DMS153 (cell line): ENCODE measurements around the gene FAHD1.
"Not testable (repeated sequence)": the region's sequence is repeated elsewhere in the genome, so short reads cannot be mapped to it uniquely, and the experiment has no call there.

ENCODE experiments used
- DNase-seq: peaks from one replicate; lab custom pipeline; 2025; lab: John Stamatoyannopoulos, UW

The FAHD1 gene

GRCh38 chr16:1789643-1790045 is 37.4 kb upstream of the FAHD1 start:
- DNase-seq = no peak

DNA sequence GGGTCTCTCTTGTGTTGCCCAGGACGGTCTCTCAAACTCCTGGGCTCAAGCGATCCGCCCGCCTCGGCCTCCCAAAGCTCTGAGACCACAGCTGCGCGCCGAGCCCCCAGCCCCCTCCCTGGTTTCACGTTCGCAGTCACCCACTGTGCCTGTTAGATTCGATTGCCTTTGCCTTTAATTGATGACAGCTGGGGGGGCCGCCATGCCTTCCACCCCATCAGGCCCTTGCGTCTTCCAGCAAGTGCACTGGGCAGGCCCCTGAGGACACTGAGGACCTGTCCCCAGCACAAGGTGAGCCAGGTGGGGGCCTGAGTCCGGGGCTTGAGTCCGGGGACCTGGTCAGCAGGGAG is 36.8 kb upstream of the FAHD1 start:
- no peak for DNase-seq

DNA sequence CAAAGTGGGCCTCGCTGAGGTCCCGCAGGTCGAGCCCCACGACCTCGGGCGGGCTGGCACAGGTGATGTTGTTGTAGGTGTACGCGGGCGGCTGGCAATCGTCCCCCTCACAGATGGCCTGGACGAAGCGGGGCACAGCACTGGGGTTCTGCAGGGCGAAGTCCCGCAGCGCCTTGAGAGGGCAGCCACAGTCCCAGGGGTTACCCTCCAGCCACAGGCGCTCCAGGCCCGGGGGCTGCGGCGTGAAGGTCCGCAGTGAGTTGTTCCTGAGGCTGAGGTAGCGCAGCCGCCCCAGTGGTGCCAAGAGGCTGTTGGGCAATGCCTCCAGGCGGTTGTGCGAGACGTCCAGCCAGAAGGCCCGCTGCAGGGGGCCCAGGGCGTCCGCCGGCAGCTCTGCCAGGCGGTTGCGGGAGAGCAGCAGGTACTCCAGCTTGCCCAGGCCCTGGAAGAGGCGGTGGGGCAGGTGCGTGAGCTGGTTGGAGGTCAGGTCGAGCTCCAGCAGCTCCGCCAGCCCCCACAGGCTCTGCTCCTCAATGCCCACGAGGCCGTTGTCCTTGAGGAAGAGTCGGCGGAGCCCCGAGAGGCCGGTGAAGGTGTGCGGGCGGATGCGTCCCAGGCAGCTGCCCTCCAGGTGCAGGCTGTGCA is 36.3 kb upstream of the FAHD1 start:
- no peak for DNase-seq

DNA sequence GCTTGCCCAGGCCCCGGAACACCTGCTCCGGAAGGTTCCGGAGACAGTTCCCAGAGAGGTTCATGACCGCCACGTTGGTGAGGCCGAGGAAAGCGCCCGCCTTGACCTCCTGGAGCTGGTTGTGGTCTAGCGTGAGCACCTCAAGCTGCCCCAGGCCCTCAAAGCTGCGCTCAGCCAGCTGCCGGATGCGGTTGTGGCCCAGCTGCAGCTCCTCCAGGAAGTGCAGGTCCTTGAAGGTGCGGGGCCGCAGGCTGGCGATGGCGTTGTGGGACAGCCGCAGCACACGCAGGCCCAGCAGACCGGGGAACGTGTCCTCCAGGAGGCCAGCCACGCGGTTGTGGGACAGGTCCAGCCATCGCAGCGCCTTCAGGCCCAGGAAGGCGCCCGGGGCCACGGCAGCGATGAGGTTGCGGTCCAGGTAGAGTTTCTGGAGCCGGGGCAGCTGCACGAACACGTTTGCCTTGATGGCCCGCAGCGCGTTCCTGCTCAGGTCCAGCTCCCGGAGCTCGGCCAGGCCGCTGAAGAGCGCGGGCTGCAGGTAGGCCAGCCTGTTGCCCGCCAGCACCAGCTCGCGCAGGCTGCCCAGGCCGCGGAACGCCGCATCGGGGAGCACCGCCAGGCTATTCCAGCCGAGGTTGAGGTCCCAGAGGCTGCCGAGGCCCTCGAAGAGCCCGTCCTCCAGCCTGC is 35.6 kb upstream of the FAHD1 start:
- DNase-seq = no peak

DNA sequence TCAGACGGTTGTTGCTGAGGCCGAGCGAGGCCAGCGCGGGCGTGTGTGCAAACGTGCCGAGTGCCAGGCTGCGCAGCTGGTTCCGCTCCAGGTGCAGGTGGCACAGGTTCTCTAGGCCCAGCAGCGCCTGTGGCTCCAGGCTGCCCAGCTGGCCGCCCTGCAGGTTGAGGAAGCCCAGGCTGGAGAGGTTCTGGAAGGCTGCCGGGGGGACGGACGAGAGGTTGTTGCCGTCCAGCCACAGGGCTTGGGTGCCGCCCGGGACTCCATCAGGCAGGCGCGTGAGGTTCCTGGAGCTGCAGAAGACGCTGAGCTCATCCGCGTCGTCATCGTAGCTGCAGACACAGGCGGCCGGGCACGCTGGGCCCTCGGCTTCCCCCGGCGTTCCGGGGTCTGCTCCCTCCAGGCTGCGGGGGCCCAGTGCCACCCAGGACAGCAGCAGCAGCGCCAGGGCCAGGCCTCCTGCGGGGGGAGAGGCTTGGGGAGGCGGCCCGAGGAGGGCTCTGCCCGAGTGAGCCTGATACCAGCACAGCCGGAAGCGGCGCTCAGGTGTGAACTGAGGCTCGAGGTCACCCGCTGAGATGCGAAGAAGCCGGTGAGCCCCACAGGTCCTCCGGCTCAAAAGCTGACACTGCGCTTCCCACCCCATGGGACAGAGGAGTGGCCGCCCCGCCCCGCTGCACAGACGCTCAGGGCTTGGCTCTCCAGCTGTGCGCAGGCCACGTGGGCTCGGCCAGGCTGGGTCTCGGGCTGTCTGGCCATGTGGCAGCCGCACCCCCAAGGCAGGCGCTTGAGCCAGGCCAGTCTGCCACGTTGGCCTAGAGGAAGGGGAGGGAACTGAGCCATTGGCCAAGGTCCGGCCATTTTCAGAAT is 34.8 kb upstream of the FAHD1 start:
- no peak for DNase-seq

DNA sequence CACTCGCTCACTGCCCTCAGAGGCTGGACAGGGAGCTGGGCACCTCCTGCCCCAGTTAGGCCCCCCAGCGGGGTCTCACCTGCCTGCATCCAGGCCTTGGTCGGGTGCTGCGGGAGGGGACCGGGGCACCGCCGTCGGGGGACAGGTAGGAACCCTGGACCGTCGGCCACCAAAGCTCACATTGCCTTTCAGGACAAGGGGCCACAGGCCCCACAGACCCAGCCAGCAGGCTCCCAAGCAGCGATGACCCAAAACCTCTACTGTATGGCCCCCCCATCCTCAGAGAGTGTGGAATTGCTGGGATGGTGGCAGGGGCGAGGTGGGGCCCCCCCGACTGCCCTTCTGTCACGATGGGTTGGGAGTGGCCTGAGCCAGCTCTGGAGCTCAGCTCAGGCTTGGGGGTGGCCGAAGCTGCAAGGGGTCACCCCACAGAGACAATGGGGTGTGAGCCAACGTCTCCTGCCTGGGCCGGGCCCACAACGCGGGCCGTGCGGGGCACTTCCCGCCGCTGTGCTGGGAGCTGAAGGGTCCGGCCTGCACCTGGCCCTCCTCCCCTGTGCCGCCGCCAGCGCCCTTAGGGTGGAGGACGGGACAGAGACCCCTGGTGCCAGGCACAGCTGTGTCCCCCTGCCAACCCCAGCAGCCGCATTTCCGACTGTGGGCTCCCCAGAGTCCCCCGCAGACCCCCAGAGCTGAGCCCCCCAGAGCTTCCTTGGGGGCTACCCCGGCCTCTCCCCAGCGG is 34.0 kb upstream of the FAHD1 start:
- no peak for DNase-seq

- no peak for DNase-seq
Measured at GRCh38 chr16:1793578-1794220, 33.3 kb upstream of the FAHD1 start, which contains the start of gene IGFALS. Gene IGFALS (minus strand): TSS chr16:1793705. CDS start chr16:1793652, 53 bp downstream.

GRCh38 chr16:1794221-1794871 is 32.7 kb upstream of the FAHD1 start:
- DNase-seq = no peak

DNA sequence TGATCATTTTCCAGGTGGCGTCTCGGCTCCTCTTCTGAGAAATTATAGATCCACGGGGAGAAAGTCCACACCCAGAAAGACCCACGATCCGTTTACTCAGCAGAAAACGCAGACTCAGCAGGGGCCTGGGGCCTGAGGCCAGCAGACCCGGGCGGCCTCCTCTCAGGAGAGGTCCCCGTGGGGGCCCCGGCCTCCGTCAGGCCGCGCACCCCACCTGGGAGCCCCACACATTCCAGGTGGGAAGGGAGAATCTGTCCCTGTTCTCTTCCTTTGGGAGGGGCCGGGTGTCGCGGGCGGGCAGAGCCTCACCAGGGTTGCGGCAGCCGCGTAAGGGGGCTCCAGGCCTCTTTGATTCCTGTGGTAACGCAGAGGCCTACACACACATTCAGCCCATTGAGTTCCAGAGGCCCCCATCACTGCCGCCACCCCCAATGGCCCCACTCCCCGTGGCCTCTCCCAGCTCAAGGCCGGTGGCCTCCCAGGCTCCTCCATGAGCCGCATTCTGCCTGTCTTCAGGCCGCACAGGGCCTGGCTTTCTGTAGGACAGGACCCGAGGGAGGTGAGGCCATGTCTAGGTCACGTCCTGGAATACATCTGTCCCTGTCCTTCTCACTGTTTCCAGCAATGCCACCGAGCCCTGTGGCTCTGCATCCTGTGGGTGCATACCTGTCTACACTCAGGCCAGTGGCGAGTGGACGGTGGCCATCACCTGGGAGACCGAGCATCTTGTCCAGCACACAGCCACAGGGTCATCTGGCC is 31.9 kb upstream of the FAHD1 start:
- DNase-seq = no peak

DNA sequence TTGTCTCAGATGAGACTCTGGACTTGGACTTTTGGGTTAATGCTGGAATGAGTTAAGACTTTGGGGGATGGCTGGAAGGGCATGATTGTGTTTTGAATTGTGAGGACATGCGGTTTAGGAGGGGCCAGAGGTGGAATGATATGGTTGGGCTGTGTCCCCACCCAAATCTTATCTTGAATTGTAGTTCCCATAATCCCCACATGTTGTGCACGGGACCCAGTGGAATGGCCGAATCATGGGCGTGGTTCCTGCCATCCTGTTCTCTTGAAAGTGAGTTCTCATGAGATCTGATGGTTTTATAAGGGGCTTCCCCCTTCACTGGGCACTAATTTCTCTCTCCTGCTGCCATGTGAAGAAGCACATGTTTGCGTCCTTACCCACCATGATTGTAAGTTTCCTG is 27.7 kb upstream of the FAHD1 start:
- not testable (repeated sequence) for DNase-seq

DNA sequence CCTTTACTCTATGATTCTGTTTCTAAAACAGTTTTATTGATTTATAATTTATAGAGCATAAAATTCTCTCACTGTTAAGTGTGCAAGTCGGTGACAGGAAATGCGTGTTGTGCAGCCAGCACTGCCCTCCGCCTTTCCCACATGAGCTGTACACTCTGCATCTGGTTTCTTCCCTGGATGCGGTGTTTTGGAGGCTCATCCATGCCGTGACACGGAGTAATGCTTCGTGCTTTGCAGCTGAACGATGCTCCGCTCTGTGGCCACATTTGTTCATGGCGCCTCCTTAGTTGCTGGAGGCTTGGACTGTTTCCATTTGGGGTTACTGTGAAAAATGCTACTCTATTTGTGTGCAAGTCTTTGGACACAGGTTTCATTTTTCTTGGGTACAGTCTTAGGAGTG is 26.3 kb upstream of the FAHD1 start:
- DNase-seq = no peak

DNA sequence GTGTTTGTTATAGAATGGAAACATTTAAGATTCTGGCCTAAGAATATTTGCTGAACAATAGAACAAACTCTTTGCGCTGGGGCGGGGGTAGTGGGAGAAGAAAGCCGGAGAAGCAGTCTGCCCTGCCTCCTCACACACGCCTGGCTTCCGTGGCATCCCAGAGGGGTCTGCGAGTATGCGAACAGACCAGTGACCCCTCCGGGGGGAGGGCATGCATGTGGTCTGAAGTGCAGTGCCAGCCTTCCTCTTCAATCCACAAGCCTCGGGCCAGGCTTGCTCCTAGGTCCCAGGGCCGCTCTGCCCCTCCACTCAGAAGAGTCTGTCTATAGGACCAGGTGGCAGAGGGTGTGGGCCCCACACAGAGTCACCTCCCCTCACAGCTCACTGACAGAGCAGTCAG is 19.4 kb upstream of the FAHD1 start:
- no peak for DNase-seq

DNA sequence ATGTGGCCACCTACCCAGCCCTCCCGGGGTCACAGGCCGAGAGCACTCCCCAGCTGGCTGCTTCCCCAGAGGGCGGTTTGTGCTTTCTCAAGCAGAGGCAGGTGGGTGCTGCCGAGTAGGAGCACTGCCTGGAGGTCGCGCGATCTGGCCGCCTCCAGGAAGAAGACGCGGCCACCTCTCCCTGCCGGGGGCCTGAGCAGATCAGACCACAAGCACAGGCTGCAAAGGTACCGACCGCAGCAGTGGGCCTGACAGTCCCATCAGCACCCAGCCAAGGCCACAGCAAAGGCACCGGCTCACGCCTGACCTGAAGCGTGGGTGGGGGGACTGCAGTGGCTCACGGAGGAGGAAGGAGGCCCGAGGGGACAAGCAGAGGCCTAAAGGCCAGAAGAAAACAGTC is 18.3 kb upstream of the FAHD1 start:
- no peak for DNase-seq

GRCh38 chr16:1809281-1809801 is 17.7 kb upstream of the FAHD1 start:
- no peak for DNase-seq

GRCh38 chr16:1810106-1810505 is 16.9 kb upstream of the FAHD1 start:
- no peak for DNase-seq

DNA sequence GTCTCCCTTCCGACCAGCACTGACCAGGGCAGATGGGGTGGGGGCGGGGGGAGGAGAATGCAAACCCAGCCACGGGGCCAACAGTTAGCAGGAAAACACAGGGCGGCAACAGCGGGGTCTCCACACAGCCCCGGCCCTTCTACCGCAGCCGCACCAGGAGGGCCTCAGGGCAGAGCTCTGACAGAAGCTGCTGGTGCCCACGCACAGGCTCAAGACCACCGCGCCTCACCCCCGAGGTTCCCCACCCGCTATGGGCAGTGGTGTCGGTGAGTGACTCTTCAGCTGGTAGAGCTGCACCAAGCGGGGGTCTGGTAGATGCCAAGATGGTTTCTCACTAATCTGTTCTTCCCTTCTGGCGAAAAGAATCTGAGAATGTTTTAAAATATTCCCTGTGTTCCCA is 16.5 kb upstream of the FAHD1 start:
- no peak for DNase-seq

- peak; percentile 12 for DNase-seq
Measured at GRCh38 chr16:1812732-1813163, 14.3 kb upstream of the FAHD1 start.

DNA sequence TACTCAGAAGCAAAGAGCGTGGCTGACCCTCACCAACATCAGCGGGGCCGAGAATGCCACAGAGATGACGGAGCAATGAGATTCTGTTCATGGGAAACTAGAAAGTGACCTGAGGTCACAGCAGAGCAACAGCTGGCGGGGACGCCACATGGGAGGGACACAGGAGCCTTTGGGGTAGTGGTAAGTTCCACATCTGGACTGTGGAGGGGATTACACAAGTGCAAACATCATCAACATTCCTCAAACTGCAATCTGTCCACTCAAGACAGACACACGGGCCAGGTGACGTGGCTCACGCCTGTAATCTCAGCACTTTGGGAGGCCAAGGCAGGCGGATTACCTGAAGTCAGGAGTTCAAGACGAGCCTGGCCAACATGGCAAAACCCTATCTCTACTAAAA is 11.5 kb upstream of the FAHD1 start:
- DNase-seq = no peak

GRCh38 chr16:1816396-1817275 is 10.4 kb upstream of the FAHD1 start:
- no peak for DNase-seq
